Measurements from ENCODE around the gene MMP11.

The MMP11 gene

DNA sequence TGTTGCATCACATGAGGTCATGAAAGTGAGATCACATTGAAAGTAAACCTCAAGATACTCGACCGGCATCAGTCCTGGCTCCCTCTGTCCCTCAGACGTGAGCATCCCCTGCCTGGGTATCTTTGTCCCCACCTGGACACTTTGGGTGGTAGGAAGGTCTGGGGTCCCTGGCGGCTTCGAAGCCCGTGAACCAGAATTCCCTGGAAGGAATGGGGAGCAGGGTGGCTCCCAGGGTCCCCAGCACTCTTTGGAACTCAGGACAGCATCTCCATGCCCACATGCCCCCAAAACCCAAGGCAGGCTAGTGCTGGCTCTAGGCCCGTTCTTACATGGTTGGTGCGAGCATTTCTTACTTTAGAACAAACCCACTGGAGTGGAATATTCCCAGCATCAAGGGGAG, 58.6 kb downstream of the MMP11 start:
- Histone ChIP-seq H3K9ac (ENCODE audit: low read length) (no peak overlapping the region), H3K4me3 (ENCODE audit: low read length) (no peak overlapping the region), H3K27ac (ENCODE audit: low read length) (no peak overlapping the region), H3K9me3 (ENCODE audit: control insufficient read depth, low read depth, low read length) (no peaks in the 10 kb centered on the region), H3K27me3 (ENCODE audit: control insufficient read depth, insufficient read depth, low read length) (no peaks in the 10 kb centered on the region), H3K4me1 (ENCODE audit: control insufficient read depth, low read depth, low read length) (no peaks in the 10 kb centered on the region), H3K36me3 (ENCODE audit: control insufficient read depth, low read depth, low read length) (peaks cover 60% of the 10 kb centered on the region)

- H3K9me3 ChIP-seq (ENCODE audit: control insufficient read depth, low read depth, low read length) = no peaks in the 10 kb centered on the region
- no peaks in the 10 kb centered on the region for H3K27me3 ChIP-seq (ENCODE audit: control insufficient read depth, insufficient read depth, low read length)
- H3K9ac ChIP-seq (ENCODE audit: low read length) = no peak overlapping the region
- no peak overlapping the region for H3K4me3 ChIP-seq (ENCODE audit: low read length)
- no peaks in the 10 kb centered on the region for H3K4me1 ChIP-seq (ENCODE audit: control insufficient read depth, low read depth, low read length)
- H3K36me3 ChIP-seq (ENCODE audit: control insufficient read depth, low read depth, low read length) = peaks cover 54% of the 10 kb centered on the region
- no peak overlapping the region for H3K27ac ChIP-seq (ENCODE audit: low read length)
These were observed 59.1 kb downstream of the MMP11 start for GRCh38 chr22:23831781-23832180.

GRCh38 chr22:23832226-23833016, 59.8 kb downstream of the MMP11 start:
- Histone ChIP-seq H3K9ac (ENCODE audit: low read length) (no peak overlapping the region), H3K4me3 (ENCODE audit: low read length) (no peak overlapping the region), H3K4me1 (ENCODE audit: control insufficient read depth, low read depth, low read length) (no peaks in the 10 kb centered on the region), H3K36me3 (ENCODE audit: control insufficient read depth, low read depth, low read length) (peaks cover 48% of the 10 kb centered on the region), H3K27me3 (ENCODE audit: control insufficient read depth, insufficient read depth, low read length) (no peaks in the 10 kb centered on the region), H3K9me3 (ENCODE audit: control insufficient read depth, low read depth, low read length) (no peaks in the 10 kb centered on the region), H3K27ac (ENCODE audit: low read length) (no peak overlapping the region)

DNA sequence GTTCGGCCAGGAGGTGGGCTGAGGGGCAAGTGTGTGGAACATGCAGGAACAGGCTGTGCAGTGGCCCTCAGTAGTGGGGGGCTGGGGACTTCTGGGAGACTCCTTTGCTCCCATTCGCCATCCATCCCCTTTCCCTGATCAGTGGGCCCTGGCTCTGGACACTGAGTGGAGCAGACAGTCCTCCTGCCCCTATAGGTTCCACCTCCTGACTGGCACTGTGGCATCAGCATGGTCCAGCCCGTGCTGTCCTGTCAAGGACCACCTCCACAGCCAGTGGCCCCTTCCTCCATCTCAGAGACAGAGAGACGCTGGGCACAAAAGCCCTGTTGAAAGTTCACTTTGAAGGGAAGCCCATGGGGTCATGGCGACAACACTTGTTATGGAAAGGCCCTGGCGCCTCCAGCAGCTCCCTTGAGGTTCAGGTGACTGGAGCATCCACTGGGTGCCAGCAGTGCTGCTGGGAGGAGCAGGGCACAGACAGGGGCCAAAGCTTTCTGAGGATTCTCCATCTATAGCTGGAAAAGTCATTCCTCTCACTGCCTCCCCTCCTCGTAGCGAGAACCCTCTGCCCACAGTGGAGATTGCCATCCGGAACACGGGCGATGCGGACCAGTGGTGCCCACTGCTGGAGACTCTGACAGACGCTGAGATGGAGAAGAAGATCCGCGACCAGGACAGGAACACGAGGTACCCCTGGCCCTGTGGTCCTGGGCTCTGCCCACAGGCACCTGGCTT, 60.5 kb downstream of the MMP11 start:
- no peak overlapping the region for H3K4me3 ChIP-seq (ENCODE audit: low read length)
- H3K36me3 ChIP-seq (ENCODE audit: control insufficient read depth, low read depth, low read length) = peaks cover 45% of the 10 kb centered on the region
- no peaks in the 10 kb centered on the region for H3K9me3 ChIP-seq (ENCODE audit: control insufficient read depth, low read depth, low read length)
- no peak overlapping the region for H3K27ac ChIP-seq (ENCODE audit: low read length)
- H3K27me3 ChIP-seq (ENCODE audit: control insufficient read depth, insufficient read depth, low read length) = no peaks in the 10 kb centered on the region
- H3K4me1 ChIP-seq (ENCODE audit: control insufficient read depth, low read depth, low read length) = peaks cover 6% of the 10 kb centered on the region
- H3K9ac ChIP-seq (ENCODE audit: low read length) = no peak overlapping the region
